Gastrocnemius medialis (tissue), 4 donors: ENCODE data around the gene SLC16A8. TPM values are rescaled to one million over a fixed set of nuclear protein-coding genes. Genes with fewer than 3 reads are reported as not detected.

Experiments
- ATAC-seq, 2 donors: fragments of 150-250 bp; one replicate each; pipeline ENCODE4 v1.9.1; 2016
- DNase-seq, 2 donors: peaks; one replicate each; pipeline ENCODE4 v3.0.0-alpha.2; 2019
- H3K27ac ChIP-seq, 4 donors: fragments of 200-600 bp; sonication (generic); 1 replicate in 1 of 4; 2 replicates in 3 of 4; pipeline ENCODE4 v1.5.1; 2016 to 2018; ENCODE audit warnings: mild to moderate bottlenecking in 2 of 4, moderate library complexity in 1 of 4
- H3K27me3 ChIP-seq, 3 donors: fragments of 200-600 bp; sonication (generic) in 2 of 3; 1 replicate in 1 of 3; 2 replicates in 2 of 3; pipeline versions ENCODE4 v1.5.1 to v1.6.0; 2016 to 2019; ENCODE audit warnings: mild to moderate bottlenecking in 1 of 3, moderate library complexity in 1 of 3
- H3K36me3 ChIP-seq, 2 donors: fragments of 200-600 bp; sonication (generic) in 1 of 2; one replicate each; pipeline ENCODE4 v1.5.1; 2017 to 2018
- H3K4me1 ChIP-seq, 2 donors: fragments of 200-600 bp; sonication (generic) in 1 of 2; one replicate each; pipeline ENCODE4 v1.5.1; 2016 to 2017; ENCODE audit warnings: mild to moderate bottlenecking in 2 of 2
- H3K4me3 ChIP-seq, 4 donors: fragments of 200-600 bp; sonication (generic) in 3 of 4; 1 replicate in 1 of 4; 2 replicates in 3 of 4; pipeline ENCODE4 v1.5.1; 2016 to 2019; ENCODE audit warnings: mild to moderate bottlenecking in 2 of 4
- H3K9me3 ChIP-seq, 3 donors: fragments of 200-600 bp; sonication (generic) in 2 of 3; 1 replicate in 1 of 3; 2 replicates in 2 of 3; pipeline ENCODE4 v1.5.1; 2016 to 2019
- POLR2A ChIP-seq, 2 donors: fragments of 450-650 bp; IDR thresholded peaks; one replicate each; pipeline ENCODE4 v1.6.1; 2017; ENCODE audit warnings: antibody characterized with exemption in 2 of 2, mild to moderate bottlenecking in 2 of 2, moderate library complexity in 2 of 2
- in situ Hi-C, 4 donors: fragments of 200-750 bp; cut with MboI; loops; one replicate each; pipeline versions ENCODE4 v1.15.0 to v1.8.0; 2017; ENCODE audit warnings: low sequenced_read_pairs in 4 of 4
- intact Hi-C: fragments of 100-400 bp; cut with DNase I; formaldehyde crosslinking; loops from one replicate; pipeline ENCODE4 v1.15.1; 2023; ENCODE audit warnings: low total_unique reads
- total RNA-seq, 4 donors: library from RNA; depleted of rRNA; stranded (reverse); fragments of >200 nt; gene quantifications; one replicate each; pipeline versions ENCODE4 v1.1.0 to v1.2.3, GENCODE V29; 2016
- TF ChIP-seq, protein P1 (sequence below), 5 experiments: fragments of 450-650 bp in 3 of 5; fragments of 200-600 bp in 2 of 5; sonication (generic) in 2 of 5; IDR thresholded peaks in 4 of 5; conservative IDR thresholded peaks in 1 of 5; 1 replicate in 4 of 5; 2 replicates in 1 of 5; pipeline ENCODE4 v1.5.1; 2016 to 2019; ENCODE audit warnings: antibody characterized with exemption in 5 of 5, mild to moderate bottlenecking in 3 of 5, moderate library complexity in 3 of 5

The SLC16A8 gene
- total RNA-seq, 4 donors from 2014 or later: 0.42 TPM; not detected in 3

DNA sequence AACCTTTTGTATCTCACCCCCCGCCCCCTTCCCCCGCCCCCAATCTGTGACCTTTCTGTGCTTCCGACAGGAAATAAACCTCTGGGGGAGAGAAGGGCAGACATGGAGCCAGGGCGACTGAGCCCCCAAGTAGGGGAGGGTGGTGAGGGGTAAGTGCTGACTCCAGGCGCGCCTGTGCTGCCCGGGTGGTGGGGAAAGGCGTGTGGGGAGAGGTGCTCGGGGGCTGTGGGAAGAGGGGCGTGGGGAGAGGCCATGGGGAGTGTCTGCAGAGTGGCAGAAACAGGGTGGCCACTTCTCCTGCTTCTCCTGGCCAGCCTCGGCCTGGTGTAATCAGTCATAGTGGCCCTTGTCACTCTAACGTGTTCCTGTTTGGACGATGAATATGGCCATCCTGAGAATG is 8.0 kb downstream of the SLC16A8 start:
- in situ Hi-C loops (no loop called here), intact Hi-C loops (no loop called here)
- Histone ChIP-seq H3K4me3 (no peak overlapping the region), H3K9me3 (no peaks in the 10 kb centered on the region), H3K36me3 (peaks cover 0 to 31% of the 10 kb centered on the region in 2 donors), H3K4me1 (peaks cover 9 to 10% of the 10 kb centered on the region in 2 donors), H3K27me3 (no peaks in the 10 kb centered on the region), H3K27ac (no peak overlapping the region)
- DNase-seq: no peak
- TF ChIP-seq, protein P1, sequence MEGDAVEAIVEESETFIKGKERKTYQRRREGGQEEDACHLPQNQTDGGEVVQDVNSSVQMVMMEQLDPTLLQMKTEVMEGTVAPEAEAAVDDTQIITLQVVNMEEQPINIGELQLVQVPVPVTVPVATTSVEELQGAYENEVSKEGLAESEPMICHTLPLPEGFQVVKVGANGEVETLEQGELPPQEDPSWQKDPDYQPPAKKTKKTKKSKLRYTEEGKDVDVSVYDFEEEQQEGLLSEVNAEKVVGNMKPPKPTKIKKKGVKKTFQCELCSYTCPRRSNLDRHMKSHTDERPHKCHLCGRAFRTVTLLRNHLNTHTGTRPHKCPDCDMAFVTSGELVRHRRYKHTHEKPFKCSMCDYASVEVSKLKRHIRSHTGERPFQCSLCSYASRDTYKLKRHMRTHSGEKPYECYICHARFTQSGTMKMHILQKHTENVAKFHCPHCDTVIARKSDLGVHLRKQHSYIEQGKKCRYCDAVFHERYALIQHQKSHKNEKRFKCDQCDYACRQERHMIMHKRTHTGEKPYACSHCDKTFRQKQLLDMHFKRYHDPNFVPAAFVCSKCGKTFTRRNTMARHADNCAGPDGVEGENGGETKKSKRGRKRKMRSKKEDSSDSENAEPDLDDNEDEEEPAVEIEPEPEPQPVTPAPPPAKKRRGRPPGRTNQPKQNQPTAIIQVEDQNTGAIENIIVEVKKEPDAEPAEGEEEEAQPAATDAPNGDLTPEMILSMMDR (IDR thresholded peaks at IDR 0.05 in 4 of 5, conservative IDR thresholded peaks at IDR 0.05 in 1 of 5): no peak
- no peak for TF ChIP-seq POLR2A (IDR thresholded peaks at IDR 0.05)
- no peak for ATAC-seq

DNA sequence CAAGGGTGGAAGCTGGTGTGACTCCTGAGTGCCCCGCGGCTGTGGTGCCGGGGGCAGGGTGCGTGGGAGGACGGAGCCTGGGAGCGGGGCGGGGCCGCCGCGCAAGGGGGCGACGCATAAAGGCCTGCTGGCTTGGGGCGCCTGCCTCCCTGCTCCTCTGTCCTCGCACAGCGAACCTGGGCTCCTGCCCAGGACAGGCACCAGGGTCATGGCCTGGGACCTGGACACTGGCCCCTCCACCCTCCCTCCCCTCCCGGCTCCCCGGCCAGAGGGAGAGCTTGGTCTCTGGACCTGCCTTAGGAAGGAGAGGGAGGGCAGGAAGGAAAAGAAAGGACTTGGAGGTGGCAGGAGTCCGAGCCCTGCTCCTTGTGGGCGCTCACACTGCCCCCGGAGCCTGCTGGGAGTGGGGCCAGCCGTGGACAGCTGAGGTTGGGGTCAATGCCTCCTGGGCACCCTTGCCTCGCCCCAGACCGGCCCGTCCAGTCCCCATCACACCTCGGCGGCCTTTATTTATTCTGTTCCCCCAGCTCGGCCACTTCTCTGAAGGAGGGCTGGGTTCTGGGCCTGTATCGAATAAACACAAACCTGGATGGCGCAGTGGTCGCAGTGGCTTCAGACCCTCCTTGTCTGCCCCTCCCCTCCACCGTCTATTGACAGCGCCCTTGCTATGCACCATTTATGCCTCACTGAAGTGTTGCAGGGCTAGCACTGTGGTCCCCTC is 8.7 kb downstream of the SLC16A8 start:
- Histone ChIP-seq H3K36me3 (peaks cover 0 to 31% of the 10 kb centered on the region in 2 donors), H3K27me3 (no peaks in the 10 kb centered on the region), H3K4me1 (peaks cover 11 to 14% of the 10 kb centered on the region in 2 donors), H3K4me3 (no peak overlapping the region), H3K27ac (no peak overlapping the region), H3K9me3 (no peaks in the 10 kb centered on the region)
- TF ChIP-seq POLR2A (IDR thresholded peaks at IDR 0.05): no peak
- TF ChIP-seq, protein P1 (IDR thresholded peaks at IDR 0.05 in 4 of 5, conservative IDR thresholded peaks at IDR 0.05 in 1 of 5): no peak
- in situ Hi-C loops (no loop called here), intact Hi-C loops (no loop called here)
- ATAC-seq (no peak), DNase-seq (no peak)

DNA sequence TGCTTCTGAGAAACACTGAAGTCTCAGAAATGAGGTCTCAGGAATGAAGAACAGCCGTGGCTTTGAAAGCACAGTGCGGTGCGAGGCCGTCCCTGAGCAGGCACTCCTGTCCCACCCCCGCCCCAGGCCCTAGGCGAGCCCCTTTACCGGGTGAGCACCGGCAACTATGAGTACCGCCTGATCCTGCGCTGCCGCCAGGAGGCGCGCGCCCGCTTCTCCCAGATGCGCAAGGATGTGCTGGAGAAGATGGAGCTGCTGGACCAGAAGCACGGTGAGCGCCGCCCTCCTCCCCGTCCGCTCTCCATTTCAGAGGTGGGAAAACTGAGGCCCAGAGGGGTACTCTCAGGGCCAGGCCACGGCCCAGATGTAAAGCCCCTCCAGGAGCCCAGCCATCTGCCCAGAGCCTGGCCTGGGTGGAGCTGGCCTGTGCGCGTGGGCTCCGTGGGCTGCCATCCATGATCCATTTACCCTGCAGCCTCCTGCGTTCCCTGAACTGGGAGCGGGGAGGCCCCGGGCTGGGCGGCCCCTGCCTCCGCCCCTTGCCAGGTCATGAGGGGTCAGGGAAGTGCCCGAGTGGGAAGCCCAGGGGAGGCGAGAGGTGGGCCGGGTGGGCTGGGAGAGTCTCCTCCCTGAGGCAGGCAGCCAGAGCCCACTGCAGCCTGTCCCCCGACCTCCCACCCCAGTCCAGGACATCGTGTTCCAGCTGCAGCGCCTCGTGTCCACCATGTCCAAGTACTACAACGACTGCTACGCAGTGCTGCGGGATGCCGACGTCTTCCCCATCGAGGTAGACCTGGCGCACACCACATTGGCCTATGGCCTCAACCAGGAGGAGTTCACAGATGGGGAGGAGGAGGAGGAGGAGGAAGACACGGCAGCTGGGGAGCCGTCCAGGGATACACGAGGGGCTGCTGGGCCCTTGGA is 9.5 kb downstream of the SLC16A8 start:
- no peak overlapping the region for H3K27ac ChIP-seq
- H3K36me3 ChIP-seq: peaks cover 0 to 31% of the 10 kb centered on the region in 2 donors
- no peaks in the 10 kb centered on the region for H3K27me3 ChIP-seq
- H3K9me3 ChIP-seq: no peaks in the 10 kb centered on the region
- peaks cover 17 to 22% of the 10 kb centered on the region in 2 donors for H3K4me1 ChIP-seq
- intact Hi-C loops (no loop called here), in situ Hi-C loops (loop anchor here in 1 of 4 donors (25.0 kb wide), 1 partner anchor 488 kb away; the partner anchor contains the start of gene DMC1)
- no peak overlapping the region for H3K4me3 ChIP-seq
- DNase-seq: no peak
- no peak for ATAC-seq
- no peak for TF ChIP-seq POLR2A (IDR thresholded peaks at IDR 0.05)
- TF ChIP-seq, protein P1 (IDR thresholded peaks at IDR 0.05 in 4 of 5, conservative IDR thresholded peaks at IDR 0.05 in 1 of 5): no peak

DNA sequence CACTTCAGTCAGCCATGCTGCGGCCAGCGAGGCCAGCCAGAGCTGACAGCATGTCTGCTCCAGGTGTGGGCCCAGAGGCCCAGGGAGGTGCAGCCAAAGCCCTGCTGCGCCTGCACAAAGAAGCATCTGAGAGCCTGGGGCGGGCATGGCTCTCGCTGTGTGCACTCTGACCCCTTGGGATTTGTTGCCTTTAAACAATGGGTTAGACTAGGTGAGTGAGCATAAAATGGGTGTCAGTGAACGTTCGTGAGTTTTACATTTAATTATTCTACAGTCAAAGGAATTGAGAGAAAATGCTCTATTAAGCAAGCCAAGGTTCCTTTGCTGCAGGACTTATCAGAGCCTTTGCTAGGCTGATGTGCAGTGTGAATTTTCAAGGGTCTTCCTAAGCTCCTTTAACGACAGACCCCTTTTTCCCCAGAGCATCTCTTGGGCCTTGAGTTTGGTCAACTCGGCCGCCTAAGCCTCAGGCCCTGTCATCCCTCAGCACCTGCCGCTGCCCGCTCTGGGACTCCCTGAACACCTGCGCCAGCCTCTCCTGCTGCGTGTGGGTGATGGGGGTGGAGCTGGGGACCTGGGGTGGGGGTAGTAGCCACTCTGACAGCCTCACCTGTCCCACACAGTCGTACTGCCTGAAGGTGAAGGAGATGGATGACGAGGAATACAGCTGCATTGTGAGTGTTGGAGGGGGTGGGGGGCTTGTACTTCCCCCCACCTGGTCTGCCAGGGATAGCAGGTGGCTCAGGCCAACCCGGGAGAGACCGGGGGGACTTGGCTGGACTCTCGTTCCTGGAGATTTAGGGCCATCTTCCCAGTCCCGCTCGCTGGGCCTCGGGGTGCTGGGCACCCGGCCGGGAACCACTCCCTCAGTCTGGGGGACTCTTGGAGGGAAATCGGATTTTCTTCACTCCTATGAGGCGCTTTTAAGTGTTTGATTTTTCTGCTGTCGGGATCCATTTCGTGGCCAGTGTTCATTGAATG is 10.5 kb downstream of the SLC16A8 start:
- no peak overlapping the region for H3K4me3 ChIP-seq
- peaks cover 26 to 32% of the 10 kb centered on the region in 2 donors for H3K4me1 ChIP-seq
- intact Hi-C loops: no loop called here
- no peaks in the 10 kb centered on the region for H3K9me3 ChIP-seq
- ATAC-seq (no peak), DNase-seq (no peak)
- H3K27ac ChIP-seq: no peak overlapping the region
- H3K27me3 ChIP-seq: no peaks in the 10 kb centered on the region
- in situ Hi-C loops: loop anchor here in 1 of 4 donors (25.0 kb wide), 1 partner anchor 489 kb away; the partner anchor contains the start of gene DMC1
- TF ChIP-seq POLR2A (IDR thresholded peaks at IDR 0.05): no peak
- TF ChIP-seq, protein P1 (IDR thresholded peaks at IDR 0.05 in 4 of 5, conservative IDR thresholded peaks at IDR 0.05 in 1 of 5): no peak
- peaks cover 0 to 31% of the 10 kb centered on the region in 2 donors for H3K36me3 ChIP-seq
